GM21737 (cell line): ENCODE data around the gene ACP3.

Experiments
- ATAC-seq: cut with Tn5 transposase; IDR thresholded peaks from one replicate; pipeline ENCODE4 v1.9.1; 2021; ENCODE audit warnings: mild to moderate bottlenecking, moderate library complexity; ENCODE audit not compliant: unreplicated experiment

ACP3 gene

DNA sequence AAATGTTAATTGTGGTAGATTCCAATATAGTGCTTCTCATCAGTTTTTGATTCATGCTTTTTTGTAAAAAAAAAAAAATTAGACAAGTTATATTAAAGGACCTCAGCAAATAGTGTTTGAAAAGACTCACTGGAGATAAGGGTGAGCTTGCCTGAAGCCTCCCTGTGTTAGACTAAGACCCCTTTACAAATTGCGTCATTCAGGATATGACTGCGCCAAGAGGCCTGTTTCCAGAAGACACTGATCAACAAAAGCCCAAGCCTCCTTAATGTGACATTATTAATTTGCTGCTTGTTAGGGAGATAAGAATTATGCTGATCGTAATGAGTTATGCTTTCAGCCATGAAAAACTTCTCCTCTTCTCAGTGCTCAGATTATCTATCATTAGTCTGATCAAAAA lies 87.1 kb downstream of the ACP3 start:
- ATAC-seq = no peak

DNA sequence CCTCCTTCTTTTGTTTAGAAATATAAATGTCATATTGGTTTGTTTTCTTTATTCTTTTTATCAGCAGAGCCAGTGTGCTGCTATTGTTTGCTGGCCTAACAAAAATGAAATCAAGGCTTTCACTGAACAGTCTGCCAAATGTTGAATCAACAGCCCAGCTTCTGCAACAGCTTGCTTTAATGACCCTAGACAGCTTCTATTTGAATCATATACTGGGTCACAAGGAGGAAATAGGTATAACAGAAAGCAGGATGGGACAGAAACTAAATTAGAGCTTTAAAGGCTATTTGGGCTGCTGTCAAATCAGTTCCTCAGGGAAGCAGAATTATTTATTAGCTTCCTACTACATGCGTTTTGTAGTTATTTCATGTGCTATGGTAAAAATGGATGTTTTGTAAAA lies 88.0 kb downstream of the ACP3 start:
- no peak for ATAC-seq

DNA sequence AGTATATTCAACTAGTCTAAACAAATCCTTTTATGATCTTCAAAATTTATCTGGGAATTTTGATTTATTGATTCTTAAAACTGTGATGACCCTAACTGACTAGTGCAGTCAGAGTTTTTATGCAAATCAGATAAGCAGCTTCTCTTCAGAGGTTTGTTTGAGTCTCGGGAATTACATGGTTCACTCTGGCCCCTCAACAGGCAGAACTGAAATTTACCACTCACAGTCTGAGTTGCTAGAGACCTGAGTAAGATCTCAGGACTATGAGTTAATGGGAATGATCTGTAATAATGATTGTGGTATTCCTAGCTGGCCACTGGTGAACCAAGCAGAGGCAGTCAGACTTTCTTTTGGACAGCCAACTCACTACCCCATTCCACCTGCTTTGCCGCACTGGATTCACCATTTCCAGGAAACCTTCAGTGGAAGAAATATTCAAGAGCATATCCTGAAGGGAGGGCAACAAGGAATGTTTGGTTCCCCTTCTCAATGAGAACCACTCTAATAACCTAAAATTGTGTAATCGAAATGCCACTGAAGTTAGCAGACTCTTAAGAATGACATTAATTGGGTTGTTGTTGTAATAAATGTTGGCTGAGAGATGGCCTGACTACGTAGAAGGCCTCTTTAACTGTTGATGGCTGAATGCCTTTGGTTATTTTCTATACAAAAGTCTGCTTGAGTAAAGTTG lies 88.5 kb downstream of the ACP3 start:
- ATAC-seq = no peak

DNA sequence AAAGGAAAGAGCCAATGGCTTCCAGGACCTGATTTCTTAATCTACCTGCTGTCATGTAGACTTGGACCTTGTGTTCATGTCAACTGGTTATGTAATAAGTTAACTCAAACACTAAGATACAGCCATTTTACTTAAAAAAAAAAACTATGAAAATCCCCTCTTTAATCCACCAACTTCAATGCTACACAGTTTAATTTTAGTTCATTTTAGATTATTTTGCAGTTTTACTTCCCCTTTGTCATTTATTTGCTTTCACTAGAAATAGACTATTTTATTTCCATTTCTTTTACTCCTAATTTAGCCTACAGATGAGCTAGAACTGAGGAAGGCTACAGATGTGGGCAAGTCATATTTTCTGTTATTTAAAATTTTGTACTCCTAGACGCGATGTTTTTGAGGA lies 89.4 kb downstream of the ACP3 start:
- no peak for ATAC-seq

DNA sequence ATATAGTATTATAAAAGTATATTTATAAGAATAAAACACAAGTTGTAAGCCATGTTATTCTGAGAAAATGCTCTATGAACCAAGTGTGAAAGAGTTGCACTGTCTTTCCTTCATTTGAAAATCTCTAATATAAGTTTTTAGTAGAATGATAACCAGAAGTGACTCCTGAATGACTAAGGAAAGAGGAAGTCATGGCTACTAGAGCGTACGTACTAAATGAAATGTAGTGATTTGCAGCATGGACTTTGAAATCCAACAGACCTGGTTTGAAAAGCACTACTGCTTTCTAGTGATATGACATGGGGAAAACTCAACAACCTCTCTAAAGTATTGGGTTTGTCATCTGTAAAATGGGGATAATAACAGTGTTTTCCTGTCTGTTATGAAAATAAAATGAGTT lies 89.8 kb downstream of the ACP3 start:
- ATAC-seq = no peak
